GM18861 (cell line): ENCODE measurements around the gene MACROH2A1.

Source experiments
- ATAC-seq: cut with Tn5 transposase; IDR thresholded peaks from one replicate; pipeline ENCODE4 v1.9.1; 2021; ENCODE audit not compliant: unreplicated experiment

Gene MACROH2A1

DNA sequence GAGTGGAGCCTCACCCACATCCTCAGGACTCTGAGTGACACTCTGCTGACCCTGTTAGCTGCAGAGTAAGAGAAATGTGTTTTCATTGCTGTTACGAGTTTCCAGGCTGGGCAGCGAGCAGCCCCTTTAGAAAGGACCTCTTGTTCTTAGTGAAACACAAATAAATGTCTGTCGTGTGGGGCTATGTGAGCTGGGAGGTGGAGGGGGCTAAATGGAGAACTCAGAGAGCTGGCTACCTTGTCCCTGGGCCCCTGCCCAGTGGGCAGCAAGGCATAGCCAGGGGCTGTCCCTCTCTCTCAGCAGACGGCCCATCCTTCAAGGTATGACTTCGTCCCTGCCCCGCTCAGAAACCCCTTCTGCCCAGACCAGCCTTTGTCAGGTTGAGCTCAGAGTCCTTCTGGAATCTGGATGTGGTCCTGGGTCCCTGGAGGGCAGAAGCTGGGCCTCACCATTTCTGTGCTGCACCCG, 38.0 kb upstream of the MACROH2A1 start:
- no peak for ATAC-seq

DNA sequence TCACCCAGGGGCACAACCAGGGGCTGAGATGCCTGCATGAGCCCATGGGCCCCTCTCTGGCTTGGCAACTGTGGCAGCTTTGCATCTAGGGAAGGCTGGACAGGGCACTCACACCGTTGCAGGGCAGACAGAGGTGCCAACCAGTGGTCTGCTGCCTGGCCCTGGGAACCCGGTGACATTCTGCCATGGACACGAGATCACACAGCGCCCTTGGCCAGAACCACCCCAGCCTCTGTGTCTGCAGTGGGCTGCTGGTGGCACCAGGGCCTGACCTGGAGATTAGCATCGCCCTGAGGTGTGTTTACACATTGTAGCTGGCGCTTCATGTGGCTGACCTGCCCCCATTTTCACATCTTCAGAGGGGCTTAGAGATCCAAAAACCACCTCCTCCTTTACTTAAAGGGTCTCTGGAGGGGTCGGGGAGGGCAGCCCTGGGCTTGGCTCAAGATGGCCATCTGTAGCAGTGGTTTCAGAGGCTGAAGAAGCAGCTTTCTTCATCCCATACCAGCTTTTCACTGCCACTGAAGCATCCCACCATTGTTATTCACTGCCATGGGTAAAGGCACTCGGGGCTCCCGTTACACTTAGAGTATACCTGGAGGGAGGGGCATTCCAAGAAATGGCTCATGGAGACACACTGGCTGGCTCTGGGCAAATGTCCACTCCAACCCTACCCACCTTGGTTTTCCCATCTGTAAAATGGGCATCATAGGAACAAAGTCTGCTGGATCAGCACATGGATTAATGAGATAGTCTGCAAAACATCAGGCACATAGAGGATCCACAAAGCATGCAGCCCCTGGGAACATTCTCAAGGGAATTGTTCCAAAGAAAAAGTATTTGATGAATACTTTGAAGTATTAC, 36.7 kb upstream of the MACROH2A1 start:
- no peak for ATAC-seq

DNA sequence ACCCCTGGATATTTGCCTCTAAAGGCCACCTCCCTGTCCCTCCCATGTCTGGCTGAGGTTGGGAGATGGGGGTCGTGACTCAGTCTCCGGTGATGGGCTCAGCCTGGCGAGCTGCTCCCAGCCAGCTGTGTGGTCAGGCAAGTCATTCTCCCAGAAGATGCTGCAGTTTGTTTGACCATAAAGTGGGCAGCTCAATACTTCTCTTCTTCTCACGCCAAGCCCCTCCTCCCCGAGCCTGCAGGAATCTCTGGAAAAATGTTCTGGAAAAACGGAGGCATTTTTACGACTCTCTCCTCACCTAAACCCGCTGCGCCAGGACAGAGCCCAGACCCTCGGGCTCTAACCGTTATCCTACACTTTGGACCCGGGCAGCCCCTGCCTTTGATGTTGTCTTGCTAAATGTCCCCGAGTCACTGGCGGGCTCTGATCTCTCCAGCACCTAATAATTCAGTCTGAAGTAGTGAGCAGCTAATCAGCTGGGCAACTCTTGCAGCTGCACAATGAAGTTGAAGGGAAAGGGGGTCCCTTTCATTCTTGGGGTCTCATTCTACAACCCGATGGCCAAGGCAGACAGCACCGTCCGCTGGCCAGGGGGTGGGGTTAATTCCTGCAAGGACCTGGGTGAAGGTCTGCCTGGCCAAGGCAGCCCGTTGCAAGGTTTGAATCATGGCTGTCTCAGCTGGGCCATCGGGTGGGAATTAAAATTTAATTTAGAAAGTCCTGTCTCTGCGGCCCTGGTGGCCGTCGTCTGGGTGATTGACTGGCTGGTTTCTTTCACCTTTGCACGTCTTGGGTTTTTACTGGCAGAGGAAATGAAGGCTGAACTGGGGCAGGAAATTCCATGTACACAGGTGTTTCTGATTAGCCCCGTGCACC, 35.8 kb upstream of the MACROH2A1 start:
- no peak for ATAC-seq

DNA sequence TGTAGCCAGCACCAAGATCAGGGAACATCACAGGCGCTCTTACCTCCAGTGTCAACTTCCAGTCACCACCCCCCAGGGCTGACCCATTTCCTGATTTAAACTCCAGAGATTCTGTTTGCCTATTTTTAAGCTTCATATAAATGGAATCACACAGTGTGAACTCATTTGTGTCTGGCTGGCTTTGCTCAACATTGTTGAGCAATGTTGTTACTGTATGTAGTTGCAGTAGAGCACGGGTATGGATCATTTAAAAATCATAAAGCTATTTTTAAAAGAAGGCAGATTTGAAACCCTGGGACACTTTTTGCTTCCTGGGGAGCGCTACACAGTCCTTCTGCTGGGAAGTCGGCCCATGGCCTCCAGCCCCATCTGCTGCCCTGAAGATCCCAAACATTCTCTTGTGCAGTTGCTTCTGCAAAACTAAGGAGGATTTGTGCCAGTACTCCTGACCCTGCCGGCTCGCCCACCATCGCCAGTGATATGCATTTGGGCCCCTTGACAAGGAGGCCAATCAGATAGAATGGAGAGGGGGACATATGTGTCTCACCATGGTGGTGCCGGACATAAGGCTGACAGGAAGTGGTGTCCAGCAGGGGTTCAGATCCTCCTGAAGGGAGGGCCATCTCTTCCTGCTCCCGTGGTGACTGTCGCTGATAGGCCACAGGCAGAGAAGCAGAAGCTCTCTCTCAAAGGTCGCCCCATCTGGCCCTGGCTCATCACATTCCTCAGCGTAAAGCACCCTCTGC, 34.8 kb upstream of the MACROH2A1 start:
- no peak for ATAC-seq

DNA sequence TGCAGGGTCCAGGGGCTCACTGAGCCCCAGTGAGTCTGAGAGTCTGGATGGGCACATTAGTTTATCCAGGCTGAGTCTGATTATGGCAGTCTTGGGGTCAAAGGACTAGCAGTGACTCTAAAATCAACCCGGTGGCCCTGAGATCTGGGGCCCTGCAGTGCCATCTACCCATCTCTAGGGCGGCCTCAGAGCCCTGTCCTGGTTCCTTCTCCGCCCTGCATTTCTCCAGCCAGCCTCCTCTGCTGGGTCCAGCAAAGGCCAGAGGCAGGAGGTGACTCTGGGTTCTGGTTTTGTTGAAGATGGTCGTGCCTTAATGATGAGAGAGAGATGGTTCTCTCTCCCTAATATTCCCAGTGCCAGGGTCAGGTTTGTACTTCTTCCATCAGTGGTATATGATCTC, 33.1 kb upstream of the MACROH2A1 start:
- no peak for ATAC-seq

DNA sequence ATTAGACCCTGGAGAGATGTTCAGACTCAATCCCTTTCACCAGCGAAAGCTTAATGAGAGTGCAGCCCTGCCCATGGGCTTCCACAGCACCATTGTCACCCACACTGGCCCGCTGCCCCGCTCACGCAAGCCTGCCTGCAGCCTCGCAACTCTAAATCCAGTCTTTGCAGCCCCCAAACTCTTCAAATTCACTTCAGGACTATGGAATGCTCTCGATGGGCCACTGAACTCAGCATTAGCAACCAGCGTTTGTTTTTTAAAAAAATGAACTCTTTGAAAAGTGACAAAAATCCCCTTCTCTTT, 31.1 kb upstream of the MACROH2A1 start:
- ATAC-seq, result no peak

DNA sequence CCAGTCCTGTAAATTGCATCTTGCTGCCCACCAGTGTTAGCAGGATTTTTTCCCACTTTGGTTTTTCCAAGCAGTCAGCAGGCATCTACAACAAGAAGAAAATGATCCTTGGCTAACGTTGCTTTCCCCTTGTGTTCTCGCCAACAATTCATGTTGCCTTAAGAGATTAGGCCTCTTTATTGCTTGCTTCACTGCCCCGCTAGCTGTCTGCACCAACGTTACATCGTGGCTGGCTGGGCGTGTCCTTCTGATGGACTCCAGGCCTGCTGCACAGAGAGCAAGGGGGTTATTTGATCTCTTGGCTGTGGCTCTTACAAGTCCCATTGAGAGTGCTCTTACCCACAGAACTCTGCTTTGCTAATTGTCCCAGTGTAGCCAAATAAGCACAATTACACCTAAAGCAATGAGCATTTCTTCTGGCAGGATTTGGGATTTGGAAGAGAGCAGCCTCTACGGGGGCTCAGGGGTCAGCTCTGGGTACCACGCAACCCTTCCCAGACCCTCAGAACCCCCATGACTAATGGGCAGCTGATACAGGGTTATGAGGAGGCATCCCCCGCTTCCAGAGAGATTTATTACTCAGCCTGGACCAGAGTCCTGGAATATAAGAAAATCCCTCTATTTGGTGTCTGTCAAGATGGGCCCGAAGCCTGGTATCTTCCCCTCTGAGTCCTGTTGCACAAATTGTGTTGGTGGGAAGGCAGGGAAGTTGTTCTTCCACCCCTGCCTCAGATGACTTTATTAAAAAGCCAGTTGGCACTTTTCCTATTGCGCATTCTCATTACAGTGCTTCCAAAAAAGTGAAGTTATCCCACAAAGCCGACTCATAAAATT, 30.5 kb upstream of the MACROH2A1 start:
- ATAC-seq, result no peak

DNA sequence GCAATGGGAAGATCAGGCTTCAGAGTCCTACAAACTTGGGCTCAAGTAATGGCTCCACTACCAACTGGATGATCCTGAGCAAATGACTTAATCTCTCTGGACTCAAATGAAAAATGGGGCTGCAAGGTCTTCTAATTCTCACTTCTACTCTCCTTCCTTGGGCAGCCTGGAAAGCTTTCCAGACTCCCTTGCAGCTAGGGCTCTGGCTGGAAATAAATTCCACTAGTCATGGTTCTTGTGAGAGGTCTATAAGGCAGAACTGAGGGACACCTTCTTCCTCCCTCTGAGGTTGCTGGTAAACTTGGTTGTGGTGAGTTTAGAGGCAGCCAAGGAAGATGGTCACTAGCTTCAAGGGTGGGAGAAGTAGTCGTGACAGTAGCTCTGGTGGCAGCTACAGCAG, 29.6 kb upstream of the MACROH2A1 start:
- ATAC-seq, result no peak

DNA sequence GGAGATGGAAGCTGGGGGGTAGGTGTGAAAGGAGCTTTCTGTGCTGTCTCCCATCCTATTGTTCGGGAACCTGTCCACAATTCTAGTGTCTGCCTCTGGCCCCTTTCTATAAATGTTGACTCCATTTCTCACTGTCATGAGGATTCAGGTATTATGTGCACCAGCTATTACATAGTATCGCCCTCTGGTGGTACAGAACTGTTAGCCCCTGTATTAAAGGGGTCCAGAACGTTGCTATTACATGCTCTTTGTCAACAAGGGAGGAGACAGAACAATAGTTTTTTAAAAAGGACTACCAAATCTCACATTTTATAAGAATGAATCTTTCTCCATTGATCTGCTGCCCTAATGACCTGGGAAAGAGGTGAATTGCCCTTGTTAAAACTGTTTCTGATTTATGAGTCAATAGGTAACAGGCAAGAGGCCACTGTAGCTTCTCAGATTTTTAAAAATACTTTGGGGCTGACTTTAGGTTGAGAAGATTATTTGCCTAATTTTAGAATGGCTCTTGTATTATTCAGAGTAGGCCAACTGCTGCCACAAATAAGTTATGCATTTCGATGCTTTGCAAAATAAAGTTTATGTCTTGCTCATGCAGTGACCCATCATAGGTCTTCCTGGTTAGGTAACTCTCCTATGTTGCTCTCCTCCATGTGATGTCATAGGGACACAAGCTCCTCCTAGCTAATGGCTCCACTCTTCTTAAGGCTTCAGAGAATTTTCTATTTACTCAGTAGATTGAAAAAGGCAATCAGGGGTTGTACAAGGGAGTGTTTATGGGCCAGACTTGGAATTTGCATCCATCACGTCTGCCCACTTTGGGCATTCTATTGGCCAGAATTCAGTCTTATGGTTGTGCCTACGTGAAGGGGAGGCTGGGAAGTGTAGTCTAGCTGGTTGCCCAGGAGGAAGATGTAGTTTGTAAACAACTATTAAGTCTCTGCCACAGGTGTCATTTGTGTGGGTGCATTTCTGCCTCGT, 27.4 kb upstream of the MACROH2A1 start:
- peak; percentile 84 for ATAC-seq

DNA sequence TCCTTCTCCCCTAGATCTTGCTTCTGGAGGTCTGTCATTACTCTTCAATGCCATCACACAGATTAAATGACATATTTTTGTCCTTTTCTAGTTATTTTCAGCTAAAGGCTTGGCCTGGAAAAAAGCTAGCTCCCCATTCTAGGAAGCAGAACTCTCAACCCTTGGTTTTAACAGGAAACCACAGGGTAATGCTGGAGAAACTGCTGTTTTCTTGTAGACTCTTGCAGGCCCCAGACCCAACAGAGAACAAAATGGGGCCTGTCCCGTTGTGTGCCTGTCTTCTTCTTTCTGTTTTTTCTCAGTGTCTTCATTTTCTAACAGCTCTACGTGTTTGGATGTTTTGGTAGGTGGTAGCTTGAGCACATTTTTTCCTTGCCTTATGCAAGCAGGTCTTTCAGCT, 26.6 kb upstream of the MACROH2A1 start:
- ATAC-seq, result no peak

DNA sequence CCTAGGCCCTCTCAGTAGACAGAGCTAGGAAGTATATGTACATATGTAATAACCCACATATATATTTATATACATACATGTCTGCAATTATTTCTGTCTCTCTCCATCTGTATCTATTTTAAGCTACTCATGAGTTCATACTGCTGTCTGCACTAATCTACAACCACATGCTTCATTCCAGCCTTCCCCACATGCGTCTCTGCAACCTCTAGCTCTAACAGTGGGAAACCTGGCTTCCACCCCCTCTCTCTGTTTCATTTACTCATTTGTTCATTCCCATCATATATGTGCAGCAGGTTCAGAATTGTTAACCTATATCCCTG, 24.8 kb upstream of the MACROH2A1 start:
- ATAC-seq, result no peak

DNA sequence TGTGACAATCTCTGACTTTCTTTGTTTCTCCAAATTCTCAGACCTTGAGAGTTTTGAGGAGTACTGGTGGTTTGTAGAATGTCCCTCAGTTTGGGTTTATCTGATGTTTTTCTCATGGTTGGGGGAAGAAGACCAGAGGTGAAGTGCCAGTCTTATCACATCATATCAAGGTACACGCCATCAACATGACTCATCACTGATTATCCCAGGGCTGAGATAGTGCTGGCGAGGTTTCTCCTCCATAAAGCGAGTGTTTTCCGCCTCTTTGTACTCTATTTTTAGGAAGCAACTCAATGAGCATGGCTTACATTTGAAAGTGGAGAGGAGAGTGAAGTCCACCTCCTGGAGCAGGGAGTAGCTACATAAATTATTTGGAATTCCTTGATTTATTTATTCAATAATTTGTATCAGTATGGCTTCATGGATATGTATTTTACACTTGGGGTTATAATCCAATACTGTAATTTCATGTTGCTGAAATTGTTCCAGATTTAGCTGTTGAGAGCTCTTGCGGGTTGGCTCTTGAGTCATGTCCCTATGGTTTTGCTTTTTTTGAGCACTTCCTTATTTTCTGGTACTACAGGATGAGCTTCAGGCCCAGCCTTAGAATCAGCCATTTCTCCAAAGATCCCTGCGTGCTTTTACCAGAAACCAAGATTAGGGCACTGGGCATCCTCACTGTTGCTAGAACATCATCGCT, 24.3 kb upstream of the MACROH2A1 start:
- ATAC-seq, result no peak

DNA sequence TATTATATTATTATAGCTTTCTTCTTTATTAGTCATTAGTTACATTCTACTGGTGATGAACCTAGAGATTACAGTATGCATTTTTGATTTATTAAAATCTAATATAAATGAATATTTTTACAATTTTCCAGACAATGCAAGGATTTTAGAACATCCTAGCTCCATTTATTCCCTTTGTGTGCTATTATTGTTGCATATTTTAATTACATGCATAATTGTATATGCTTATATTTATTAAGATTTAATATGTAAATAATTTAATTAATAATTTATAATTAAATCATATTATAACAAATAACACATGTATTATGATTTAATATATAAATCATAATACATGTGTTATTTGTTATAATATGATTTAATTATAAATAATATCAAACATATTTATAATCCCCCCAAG, 23.4 kb upstream of the MACROH2A1 start:
- ATAC-seq, result no peak

DNA sequence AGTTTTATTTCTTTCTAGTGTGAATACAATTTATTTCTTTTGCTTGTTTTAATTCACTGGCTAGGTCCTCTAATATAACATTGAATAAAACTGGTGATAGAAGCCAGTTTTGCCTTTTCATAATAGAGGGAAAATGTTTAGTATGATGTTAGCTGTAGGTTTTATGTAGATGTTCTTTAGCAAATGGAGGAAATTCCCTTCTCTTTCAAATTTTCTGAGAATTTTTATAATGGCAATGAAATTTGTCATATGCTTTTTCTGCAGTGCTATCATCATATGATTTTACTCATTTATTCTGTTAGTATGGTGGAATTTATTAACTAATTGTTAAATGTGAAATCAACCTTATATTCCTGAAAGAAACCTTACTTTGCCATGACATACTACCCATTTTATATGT, 18.1 kb upstream of the MACROH2A1 start:
- ATAC-seq, result no peak

DNA sequence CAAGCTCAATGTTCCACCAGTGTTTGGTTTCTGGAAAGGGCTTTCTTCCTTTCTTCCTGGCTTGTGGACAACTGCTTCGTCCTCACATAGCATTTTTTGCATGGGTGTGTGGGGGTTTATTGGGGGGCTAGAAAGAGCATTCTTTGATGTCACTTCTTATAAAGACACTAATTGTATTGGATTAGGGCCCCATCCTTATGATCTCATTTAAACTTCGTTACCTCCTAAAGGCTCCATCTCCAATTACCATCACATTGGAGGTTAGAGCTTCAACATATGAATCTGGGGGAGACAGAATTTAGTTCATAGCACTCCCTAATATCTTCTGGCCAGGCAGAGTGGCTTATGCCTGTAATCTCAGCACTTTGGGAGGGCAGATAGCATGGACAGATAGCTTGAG, 6.1 kb upstream of the MACROH2A1 start:
- no peak for ATAC-seq

DNA sequence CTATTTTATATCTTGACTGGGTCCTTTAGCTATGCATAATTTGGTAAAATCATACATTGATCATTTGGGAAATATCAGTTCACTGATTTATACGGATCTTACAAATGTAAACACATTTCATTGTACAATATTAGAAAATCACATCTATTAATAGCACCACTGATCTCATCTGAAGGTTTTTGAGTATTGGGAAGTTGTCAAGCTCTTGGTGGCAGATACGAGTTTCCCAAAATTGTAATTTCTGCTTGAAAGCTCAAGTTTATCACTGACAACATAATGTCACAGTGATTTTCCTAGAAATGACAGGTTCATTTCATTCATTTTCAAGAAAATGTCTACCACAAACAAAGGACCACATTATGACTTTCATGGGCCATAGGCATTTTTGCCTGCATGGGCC, 3.0 kb upstream of the MACROH2A1 start:
- no peak for ATAC-seq

DNA sequence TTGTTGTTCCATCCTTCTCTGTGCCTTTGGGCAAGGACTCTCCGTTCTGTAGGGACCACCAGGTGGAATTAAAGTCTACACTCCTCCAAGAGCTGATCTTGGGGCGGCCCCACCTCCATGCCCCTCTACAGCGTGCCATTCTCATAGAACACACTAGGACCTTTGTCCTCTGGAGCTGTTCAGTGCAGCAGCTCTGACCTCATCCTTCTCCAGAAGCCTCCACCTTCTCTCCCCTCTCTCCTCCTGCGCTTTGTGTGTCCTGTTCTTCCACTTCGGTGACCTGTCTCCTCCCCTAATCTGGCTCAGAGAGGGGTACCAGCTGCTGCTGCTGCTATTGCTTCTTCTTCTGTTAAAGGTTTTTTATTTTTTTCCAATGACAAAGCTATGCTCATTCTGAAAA, 1.8 kb upstream of the MACROH2A1 start:
- ATAC-seq, result no peak

DNA sequence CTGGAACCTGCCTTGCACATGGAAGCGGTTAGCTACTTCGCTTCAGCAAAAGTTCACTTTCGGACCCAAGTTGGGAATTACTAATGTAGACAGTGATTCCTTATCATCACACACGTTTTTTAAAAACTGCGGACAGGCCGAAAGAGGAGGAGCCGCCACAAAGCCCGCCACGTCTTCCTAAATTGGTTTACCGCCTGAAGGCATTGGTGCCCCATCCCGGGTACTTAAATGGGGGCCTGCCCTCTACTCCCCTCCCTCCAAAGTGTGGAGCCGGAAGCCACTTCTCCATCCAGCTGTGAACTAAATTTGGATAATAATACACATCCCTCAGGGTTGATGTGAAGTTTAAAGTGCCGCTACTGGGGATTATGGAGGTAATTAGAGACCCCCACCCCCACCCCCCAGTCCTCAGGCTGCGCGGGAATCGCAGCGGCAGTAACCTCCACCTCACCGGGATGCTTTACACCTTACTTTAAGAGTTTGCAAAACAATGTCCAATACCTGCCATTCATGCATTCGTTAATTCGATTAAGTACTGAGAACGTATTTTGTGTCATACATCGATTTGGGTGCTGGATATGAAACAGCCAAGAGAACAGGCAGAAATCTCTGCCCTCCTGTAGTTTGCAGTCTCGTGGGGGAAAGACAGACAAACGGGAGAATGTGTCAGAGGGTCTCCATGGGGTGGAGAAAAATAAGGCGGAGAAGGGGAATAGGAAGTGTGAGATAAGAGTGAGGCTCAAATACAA, 937 bp upstream of the MACROH2A1 start:
- no peak for ATAC-seq
